GM13977 (cell line): Measurements from ENCODE around the gene IRF5.

Source experiments
- DNase-seq: peaks from one replicate; pipeline ENCODE4 v3.0.0; 2012; ENCODE audit warnings: low spot score
- in situ Hi-C: fragments of 300-500 bp; cut with MboI; formaldehyde crosslinking; loops from one replicate; pipeline ENCODE4 v1.12.0; 2022; ENCODE audit warnings: low sequenced_read_pairs, low pct_unique_long_range_greater_than_20kb, mixed read lengths, inconsistent platforms; ENCODE audit not compliant: unreplicated experiment
- TF ChIP-seq, protein P1 (sequence below): IDR thresholded peaks from 2 replicates; pipeline ENCODE4 v1.5.1; 2012; ENCODE audit warnings: mild to moderate bottlenecking, control low read depth; ENCODE audit not compliant: insufficient read depth; ENCODE audit errors: extremely low read depth, missing control alignments

Gene IRF5

GRCh38 chr7:128928882-128929788 is 8.6 kb upstream of the IRF5 start:
- in situ Hi-C loops: no loop called here
- TF ChIP-seq, protein P1, sequence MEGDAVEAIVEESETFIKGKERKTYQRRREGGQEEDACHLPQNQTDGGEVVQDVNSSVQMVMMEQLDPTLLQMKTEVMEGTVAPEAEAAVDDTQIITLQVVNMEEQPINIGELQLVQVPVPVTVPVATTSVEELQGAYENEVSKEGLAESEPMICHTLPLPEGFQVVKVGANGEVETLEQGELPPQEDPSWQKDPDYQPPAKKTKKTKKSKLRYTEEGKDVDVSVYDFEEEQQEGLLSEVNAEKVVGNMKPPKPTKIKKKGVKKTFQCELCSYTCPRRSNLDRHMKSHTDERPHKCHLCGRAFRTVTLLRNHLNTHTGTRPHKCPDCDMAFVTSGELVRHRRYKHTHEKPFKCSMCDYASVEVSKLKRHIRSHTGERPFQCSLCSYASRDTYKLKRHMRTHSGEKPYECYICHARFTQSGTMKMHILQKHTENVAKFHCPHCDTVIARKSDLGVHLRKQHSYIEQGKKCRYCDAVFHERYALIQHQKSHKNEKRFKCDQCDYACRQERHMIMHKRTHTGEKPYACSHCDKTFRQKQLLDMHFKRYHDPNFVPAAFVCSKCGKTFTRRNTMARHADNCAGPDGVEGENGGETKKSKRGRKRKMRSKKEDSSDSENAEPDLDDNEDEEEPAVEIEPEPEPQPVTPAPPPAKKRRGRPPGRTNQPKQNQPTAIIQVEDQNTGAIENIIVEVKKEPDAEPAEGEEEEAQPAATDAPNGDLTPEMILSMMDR: no peak
- DNase-seq: no peak

- TF ChIP-seq, protein P1: no peak
- no peak for DNase-seq
- in situ Hi-C loops: no loop called here
These were observed 6.4 kb upstream of the IRF5 start for GRCh38 chr7:128931190-128931798.

- TF ChIP-seq, protein P1: no peak
- no peak for DNase-seq
- in situ Hi-C loops: no loop called here
These were observed 5.5 kb upstream of the IRF5 start for GRCh38 chr7:128931965-128932861.

DNA sequence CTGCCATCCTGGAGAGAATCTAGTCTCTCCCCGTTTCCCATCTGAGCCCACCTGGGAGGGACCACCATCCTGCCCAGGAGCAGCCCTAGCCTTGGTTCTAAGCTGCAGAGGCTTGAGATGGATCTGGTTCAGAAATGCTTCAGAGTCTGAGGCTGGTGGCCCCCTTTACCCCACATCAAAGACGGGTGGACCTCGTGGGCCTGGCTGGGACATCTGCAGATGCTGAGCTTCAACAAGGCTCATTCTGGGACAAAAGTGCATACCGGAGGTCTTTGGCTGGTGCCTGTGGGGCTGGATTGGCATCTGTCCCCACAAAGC is 4.9 kb upstream of the IRF5 start:
- in situ Hi-C loops: no loop called here
- DNase-seq: no peak
- TF ChIP-seq, protein P1: no peak

DNA sequence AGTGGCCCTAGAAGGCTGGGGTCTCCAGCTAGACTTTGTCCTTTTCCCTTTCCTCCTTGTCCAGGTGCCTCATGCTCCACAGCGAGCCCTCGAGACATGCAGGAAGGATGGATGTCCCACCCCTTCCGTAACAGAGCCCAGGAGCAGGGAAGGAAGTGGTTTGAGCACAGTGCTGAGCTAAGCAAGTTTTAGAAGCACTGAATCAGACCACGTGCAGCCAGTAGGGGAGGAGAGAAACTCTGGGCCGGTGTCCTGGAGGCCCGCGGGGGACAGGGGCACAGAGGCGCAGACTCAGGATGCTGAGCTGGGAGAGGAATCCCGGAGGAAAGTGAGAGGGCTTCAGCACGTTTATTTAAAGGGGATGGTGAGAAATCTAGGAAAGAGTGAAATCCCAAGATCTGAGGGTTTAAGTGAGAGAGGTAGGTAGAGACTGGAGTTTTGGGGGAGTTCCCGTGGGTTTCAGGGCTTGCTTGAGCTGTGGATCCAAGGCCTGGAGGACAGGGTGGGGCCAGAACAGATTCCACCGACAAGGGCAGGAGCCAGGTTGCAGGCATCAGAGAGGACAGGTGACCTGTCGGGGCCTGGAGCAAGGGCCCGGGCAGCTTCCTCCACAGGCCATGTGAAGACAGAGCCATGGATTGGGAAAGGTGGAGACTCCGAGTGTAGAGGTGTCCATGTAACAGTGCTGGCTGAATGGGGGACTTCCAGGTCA is 4.4 kb upstream of the IRF5 start:
- in situ Hi-C loops: no loop called here
- TF ChIP-seq, protein P1: no peak
- DNase-seq: peak; percentile 70
